Neural progenitor cell (in vitro differentiated cells): ENCODE measurements around the gene MIGA1.

Experiments
- EZH2 ChIP-seq: fragments of 200-600 bp; sonication (generic); IDR thresholded peaks from 2 replicates; pipeline ENCODE4 v1.6.1; 2017; ENCODE audit warnings: antibody characterized with exemption, mild to moderate bottlenecking, moderate library complexity
- EZH2phosphoT487 ChIP-seq: fragments of 200-600 bp; sonication (generic); IDR thresholded peaks from 2 replicates; pipeline ENCODE4 v1.6.1; 2017; ENCODE audit warnings: antibody characterized with exemption
- TF ChIP-seq, protein P1 (sequence below): fragments of 200-600 bp; sonication (generic); IDR thresholded peaks from 2 replicates; pipeline ENCODE4 v1.5.1; 2017; ENCODE audit warnings: antibody characterized with exemption, mild to moderate bottlenecking

DNA sequence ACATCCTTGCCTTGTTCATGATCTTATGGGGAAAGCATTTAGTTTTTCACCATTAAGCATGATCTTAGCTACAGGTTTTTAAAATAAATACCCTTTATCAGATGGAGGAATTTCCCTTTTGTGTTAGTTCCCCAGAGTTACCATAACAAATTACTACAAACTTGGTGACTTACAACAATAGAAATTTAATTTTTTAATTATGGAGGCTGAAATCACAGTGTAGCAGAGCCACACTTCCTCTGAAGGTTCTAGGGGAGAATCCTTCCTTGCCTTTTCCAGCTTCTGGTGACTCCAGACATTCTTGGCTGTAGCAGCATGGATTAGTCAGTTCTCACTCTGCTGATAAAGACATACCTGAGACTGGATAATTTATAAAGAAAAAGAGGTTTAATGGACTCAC lies 18.5 kb downstream of the MIGA1 start:
- TF ChIP-seq, protein P1, sequence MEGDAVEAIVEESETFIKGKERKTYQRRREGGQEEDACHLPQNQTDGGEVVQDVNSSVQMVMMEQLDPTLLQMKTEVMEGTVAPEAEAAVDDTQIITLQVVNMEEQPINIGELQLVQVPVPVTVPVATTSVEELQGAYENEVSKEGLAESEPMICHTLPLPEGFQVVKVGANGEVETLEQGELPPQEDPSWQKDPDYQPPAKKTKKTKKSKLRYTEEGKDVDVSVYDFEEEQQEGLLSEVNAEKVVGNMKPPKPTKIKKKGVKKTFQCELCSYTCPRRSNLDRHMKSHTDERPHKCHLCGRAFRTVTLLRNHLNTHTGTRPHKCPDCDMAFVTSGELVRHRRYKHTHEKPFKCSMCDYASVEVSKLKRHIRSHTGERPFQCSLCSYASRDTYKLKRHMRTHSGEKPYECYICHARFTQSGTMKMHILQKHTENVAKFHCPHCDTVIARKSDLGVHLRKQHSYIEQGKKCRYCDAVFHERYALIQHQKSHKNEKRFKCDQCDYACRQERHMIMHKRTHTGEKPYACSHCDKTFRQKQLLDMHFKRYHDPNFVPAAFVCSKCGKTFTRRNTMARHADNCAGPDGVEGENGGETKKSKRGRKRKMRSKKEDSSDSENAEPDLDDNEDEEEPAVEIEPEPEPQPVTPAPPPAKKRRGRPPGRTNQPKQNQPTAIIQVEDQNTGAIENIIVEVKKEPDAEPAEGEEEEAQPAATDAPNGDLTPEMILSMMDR: no peak
- no peak for TF ChIP-seq EZH2
- no peak for TF ChIP-seq EZH2phosphoT487
